ENCODE results near the gene GALNT4.
A peak's percentile ranks its signal among the peaks of the same experiment; 100 is the strongest.

Gene GALNT4

GRCh38 chr12:89524541-89525304 is at the start of gene GALNT4:
Gene GALNT4, minus strand, starts transcription at chr12:89524796. Its CDS starts 247 bp downstream, at chr12:89524549.
- Mint-ChIP-seq H3K9me3 (no peaks in the 10 kb centered on the region), H3K4me3 (peak within 1 kb of the TSS; percentile 96), H3K27me3 (no peaks in the 10 kb centered on the region), H3K27ac (peak within 1 kb of the TSS; percentile 93), H3K36me3 (peaks cover 16% of the 10 kb centered on the region), H3K4me1 (peaks cover 64% of the 10 kb centered on the region)

GRCh38 chr12:89573051-89573810 is 48.6 kb upstream of the GALNT4 start:
- H3K27ac Mint-ChIP-seq: no peak overlapping the region
- no peaks in the 10 kb centered on the region for H3K27me3 Mint-ChIP-seq
- no peaks in the 10 kb centered on the region for H3K4me1 Mint-ChIP-seq
- H3K9me3 Mint-ChIP-seq: no peaks in the 10 kb centered on the region
- no peak overlapping the region for H3K4me3 Mint-ChIP-seq
- H3K36me3 Mint-ChIP-seq: peaks cover 1% of the 10 kb centered on the region

DNA sequence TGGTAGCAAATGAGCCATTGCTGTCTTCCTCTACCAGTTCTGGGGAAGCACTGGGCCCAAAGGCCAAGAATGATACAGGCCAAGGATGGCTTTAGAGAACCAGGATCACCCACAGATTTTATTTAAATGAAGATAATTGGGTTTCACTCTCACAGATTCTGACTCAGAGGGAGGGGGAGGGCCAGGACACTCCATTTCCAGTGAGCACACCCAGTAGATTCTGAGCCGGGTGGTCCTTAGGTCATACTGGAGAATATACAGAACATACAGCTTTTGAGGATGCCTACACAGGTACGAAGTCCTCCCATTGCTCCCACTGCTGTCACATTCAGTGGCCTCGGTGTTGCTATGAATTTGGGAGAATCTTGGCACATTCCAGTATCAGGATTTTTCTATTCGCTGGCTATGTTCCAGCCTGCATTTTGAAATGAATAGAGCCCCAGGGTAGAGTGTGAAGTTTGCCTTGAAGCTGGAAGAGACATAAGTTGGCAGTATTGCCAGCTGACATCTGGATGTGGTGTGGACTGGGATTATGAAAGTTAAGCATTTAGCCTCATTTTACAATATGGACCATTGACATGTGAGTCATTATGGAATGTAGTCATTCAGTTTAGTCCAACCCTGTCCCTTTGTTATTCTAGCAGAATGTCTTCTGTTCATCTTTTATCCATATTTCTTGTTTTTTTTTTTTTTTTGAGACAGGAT is 47.0 kb upstream of the GALNT4 start:
- H3K36me3 Mint-ChIP-seq: peaks cover 1% of the 10 kb centered on the region
- H3K4me1 Mint-ChIP-seq: no peaks in the 10 kb centered on the region
- H3K27ac Mint-ChIP-seq: no peak overlapping the region
- no peaks in the 10 kb centered on the region for H3K9me3 Mint-ChIP-seq
- no peak overlapping the region for H3K4me3 Mint-ChIP-seq
- no peaks in the 10 kb centered on the region for H3K27me3 Mint-ChIP-seq

DNA sequence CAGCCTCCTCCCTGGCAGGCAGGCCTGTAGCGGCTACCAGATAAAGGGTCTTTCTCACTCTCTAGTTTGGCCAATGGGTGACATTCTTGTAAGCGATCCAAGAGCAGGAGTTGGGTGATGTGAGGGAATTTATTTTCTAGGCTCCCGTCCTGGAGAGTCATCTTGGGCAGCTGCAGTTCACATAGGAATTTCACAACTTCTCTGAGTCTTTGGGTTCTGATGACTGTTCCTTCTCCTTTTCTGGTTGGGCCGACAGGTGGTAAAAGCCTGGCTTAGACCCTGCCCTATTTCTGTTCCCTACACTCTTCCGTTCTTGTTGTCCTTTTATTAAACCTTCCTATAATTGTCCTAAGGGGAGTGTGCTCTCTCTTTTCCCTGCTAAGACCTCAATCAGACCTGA is 43.9 kb upstream of the GALNT4 start:
- H3K27ac Mint-ChIP-seq: no peak overlapping the region
- no peaks in the 10 kb centered on the region for H3K9me3 Mint-ChIP-seq
- H3K27me3 Mint-ChIP-seq: no peaks in the 10 kb centered on the region
- peaks cover 1% of the 10 kb centered on the region for H3K36me3 Mint-ChIP-seq
- no peak overlapping the region for H3K4me3 Mint-ChIP-seq
- H3K4me1 Mint-ChIP-seq: no peaks in the 10 kb centered on the region

- Mint-ChIP-seq H3K27ac (no peak overlapping the region), H3K4me3 (no peak overlapping the region), H3K4me1 (no peaks in the 10 kb centered on the region), H3K9me3 (no peaks in the 10 kb centered on the region), H3K36me3 (peaks cover 1% of the 10 kb centered on the region), H3K27me3 (no peaks in the 10 kb centered on the region)
These were observed 43.2 kb upstream of the GALNT4 start for GRCh38 chr12:89567691-89568239.

- no peak overlapping the region for H3K27ac Mint-ChIP-seq
- no peaks in the 10 kb centered on the region for H3K27me3 Mint-ChIP-seq
- H3K36me3 Mint-ChIP-seq: peaks cover under 1% of the 10 kb centered on the region
- no peaks in the 10 kb centered on the region for H3K4me1 Mint-ChIP-seq
- H3K9me3 Mint-ChIP-seq: no peaks in the 10 kb centered on the region
- H3K4me3 Mint-ChIP-seq: no peak overlapping the region
These were observed 42.0 kb upstream of the GALNT4 start for GRCh38 chr12:89566615-89567014.

- Mint-ChIP-seq H3K9me3 (no peaks in the 10 kb centered on the region), H3K27ac (no peak overlapping the region)
These were observed 40.4 kb upstream of the GALNT4 start for GRCh38 chr12:89565002-89565401.

DNA sequence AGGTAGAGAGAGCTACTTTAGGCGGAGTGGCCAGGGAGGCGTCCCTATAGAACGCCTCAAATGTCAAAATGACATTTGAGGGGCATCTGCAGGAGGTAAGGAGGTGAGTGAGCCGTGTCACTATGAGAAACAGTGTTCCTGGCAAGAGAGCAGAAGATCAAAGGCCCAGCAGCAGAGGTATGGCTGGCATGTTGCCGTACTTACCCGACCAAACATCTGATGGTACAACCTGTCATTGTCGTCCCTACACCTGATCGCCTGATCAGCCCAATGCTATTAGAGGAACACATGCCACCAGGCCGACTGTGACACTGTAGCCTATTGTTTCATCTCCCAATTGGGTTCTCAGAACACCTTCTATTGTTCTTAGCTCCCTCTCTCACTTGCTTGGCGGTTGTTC is 35.2 kb upstream of the GALNT4 start:
- Mint-ChIP-seq H3K27me3 (no peaks in the 10 kb centered on the region), H3K27ac (no peak overlapping the region)

More at GRCh38 chr12:89565002-89565401, 40.4 kb upstream of the GALNT4 start:
- H3K4me1 Mint-ChIP-seq: no peaks in the 10 kb centered on the region
- no peaks in the 10 kb centered on the region for H3K36me3 Mint-ChIP-seq
- no peak overlapping the region for H3K4me3 Mint-ChIP-seq
- H3K27me3 Mint-ChIP-seq: no peaks in the 10 kb centered on the region

DNA sequence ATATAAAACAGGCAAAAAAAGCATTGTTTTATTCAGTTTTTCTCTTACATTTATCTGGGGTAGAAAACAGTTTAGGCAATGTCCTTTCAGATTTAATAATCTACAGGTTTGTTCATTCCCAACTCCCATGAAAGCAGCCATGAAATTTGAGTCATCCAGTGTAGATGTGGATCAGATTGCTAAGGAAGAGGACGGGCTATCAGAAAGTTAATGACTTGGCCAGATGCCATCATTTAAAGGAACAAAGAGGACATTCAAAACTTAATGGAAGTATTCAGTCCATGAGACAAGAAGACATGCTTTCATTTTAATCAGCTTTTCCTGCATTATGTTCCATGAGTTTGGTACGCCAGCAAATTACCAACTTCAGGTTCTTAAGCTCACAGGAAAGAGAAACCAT is 32.4 kb upstream of the GALNT4 start:
- H3K36me3 Mint-ChIP-seq: peaks cover 4% of the 10 kb centered on the region
- H3K9me3 Mint-ChIP-seq: peaks cover 5% of the 10 kb centered on the region

More for the DNA sequence above, 35.2 kb upstream of the GALNT4 start:
- Mint-ChIP-seq H3K9me3 (no peaks in the 10 kb centered on the region), H3K4me3 (no peak overlapping the region), H3K36me3 (no peaks in the 10 kb centered on the region), H3K4me1 (no peaks in the 10 kb centered on the region)

GRCh38 chr12:89552376-89552775 is 27.8 kb upstream of the GALNT4 start:
- Mint-ChIP-seq H3K27me3 (peaks cover 3% of the 10 kb centered on the region), H3K27ac (no peak overlapping the region), H3K4me3 (no peak overlapping the region), H3K9me3 (peaks cover 5% of the 10 kb centered on the region), H3K36me3 (peaks cover 4% of the 10 kb centered on the region), H3K4me1 (no peaks in the 10 kb centered on the region)

More for the DNA sequence above, 32.4 kb upstream of the GALNT4 start:
- H3K27ac Mint-ChIP-seq: no peak overlapping the region
- H3K4me1 Mint-ChIP-seq: no peaks in the 10 kb centered on the region
- H3K27me3 Mint-ChIP-seq: peaks cover 3% of the 10 kb centered on the region
- no peak overlapping the region for H3K4me3 Mint-ChIP-seq

DNA sequence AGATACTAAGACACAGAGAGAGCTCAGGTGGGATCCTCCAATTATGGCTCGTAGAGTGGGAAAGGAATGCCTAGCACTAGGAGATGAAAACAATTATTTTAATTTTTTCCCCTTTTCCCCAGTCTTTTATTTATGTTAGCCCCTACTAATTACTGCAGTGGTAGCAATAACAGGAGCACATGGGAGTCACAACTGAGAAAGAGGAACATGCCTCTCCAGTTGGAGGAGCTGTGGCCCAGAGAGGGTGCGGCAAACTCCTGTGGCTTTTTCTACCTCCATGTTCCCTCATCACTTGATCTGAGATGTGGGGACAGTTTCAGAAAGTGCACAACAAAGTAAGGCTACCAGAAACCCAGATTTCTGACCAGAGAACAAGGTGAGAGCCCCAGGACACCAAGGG is 27.2 kb upstream of the GALNT4 start:
- no peak overlapping the region for H3K27ac Mint-ChIP-seq
- peaks cover 4% of the 10 kb centered on the region for H3K36me3 Mint-ChIP-seq
- peaks cover 5% of the 10 kb centered on the region for H3K9me3 Mint-ChIP-seq

DNA sequence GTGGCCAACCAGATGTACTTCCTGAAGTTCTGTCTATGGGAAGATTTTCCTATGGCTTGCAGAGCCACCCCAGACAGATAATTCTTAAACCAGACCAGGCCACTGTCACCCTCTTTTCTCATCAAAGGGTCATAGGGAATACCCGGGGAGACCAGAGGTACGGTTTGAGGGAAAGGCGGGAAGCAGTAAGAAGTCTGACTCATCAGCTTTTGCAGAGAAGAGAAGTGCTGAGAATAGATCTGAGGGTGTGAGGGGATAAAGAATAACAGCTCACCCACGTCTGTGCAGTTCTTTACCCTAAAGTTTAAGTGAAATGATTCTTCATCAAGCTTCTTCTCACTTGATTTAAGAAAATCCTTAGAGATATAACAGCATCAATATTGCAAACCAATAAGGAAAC is 22.5 kb upstream of the GALNT4 start:
- no peak overlapping the region for H3K4me3 Mint-ChIP-seq
- H3K27ac Mint-ChIP-seq: no peak overlapping the region
- no peaks in the 10 kb centered on the region for H3K36me3 Mint-ChIP-seq
- no peaks in the 10 kb centered on the region for H3K27me3 Mint-ChIP-seq
- H3K9me3 Mint-ChIP-seq: no peaks in the 10 kb centered on the region
- peaks cover 5% of the 10 kb centered on the region for H3K4me1 Mint-ChIP-seq

More for the DNA sequence above, 27.2 kb upstream of the GALNT4 start:
- H3K4me3 Mint-ChIP-seq: no peak overlapping the region
- no peaks in the 10 kb centered on the region for H3K4me1 Mint-ChIP-seq
- H3K27me3 Mint-ChIP-seq: peaks cover 3% of the 10 kb centered on the region

DNA sequence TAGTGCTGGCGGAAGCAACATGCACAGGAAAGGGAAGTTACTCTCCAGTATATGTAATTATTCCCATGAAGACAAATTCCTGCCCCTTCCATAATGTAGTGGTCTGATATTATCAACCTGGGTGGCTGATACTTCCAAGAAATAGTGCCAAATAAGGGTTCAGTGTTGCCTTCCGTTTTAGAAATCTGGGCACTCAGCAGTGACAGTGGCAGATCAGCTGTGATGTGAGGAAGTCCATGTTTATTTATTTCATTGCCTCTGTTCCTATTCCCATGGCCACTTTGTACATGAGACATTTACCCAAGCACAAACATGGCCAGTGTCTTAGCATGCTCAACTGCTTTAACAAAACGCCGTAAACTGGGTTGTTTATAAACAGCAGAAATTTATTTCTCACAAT is 21.6 kb upstream of the GALNT4 start:
- H3K4me3 Mint-ChIP-seq: no peak overlapping the region
- no peaks in the 10 kb centered on the region for H3K9me3 Mint-ChIP-seq
- no peak overlapping the region for H3K27ac Mint-ChIP-seq
- H3K27me3 Mint-ChIP-seq: no peaks in the 10 kb centered on the region
- no peaks in the 10 kb centered on the region for H3K36me3 Mint-ChIP-seq
- H3K4me1 Mint-ChIP-seq: peaks cover 5% of the 10 kb centered on the region

GRCh38 chr12:89544681-89545184 is 20.1 kb upstream of the GALNT4 start:
- Mint-ChIP-seq H3K36me3 (no peaks in the 10 kb centered on the region), H3K27ac (no peak overlapping the region), H3K9me3 (no peaks in the 10 kb centered on the region), H3K4me3 (no peak overlapping the region), H3K27me3 (no peaks in the 10 kb centered on the region), H3K4me1 (peaks cover 5% of the 10 kb centered on the region)

- Mint-ChIP-seq H3K36me3 (no peaks in the 10 kb centered on the region), H3K27me3 (no peaks in the 10 kb centered on the region)
These were observed 19.4 kb upstream of the GALNT4 start for GRCh38 chr12:89544022-89544421.

More at GRCh38 chr12:89544022-89544421, 19.4 kb upstream of the GALNT4 start:
- Mint-ChIP-seq H3K27ac (no peak overlapping the region), H3K4me3 (no peak overlapping the region), H3K9me3 (no peaks in the 10 kb centered on the region), H3K4me1 (peaks cover 5% of the 10 kb centered on the region)
